Lower leg skin (tissue), 4 donors: ENCODE results near the gene SLC25A29. TPM values are rescaled to one million over a fixed set of nuclear protein-coding genes. Genes with fewer than 3 reads are reported as not detected.

Experiments
- DNase-seq, 2 donors: peaks; one replicate each; pipeline ENCODE4 v3.0.0-alpha.2; 2019; ENCODE audit warnings: low spot score in 2 of 2
- H3K4me3 ChIP-seq: fragments of 200-600 bp; sonication (generic); 2 replicates; pipeline ENCODE4 v1.5.1; 2017; ENCODE audit warnings: mild to moderate bottlenecking, low read depth; ENCODE audit not compliant: poor library complexity, severe bottlenecking
- CTCF ChIP-seq, 3 donors: fragments of 450-650 bp; IDR thresholded peaks; one replicate each; pipeline ENCODE4 v1.5.1; 2016; ENCODE audit warnings: antibody characterized with exemption in 3 of 3, mild to moderate bottlenecking in 3 of 3, moderate library complexity in 2 of 3
- POLR2A ChIP-seq, 2 donors: fragments of 450-650 bp; IDR thresholded peaks; one replicate each; pipeline ENCODE4 v1.6.1; 2016 to 2017; ENCODE audit warnings: antibody characterized with exemption in 2 of 2, mild to moderate bottlenecking in 1 of 2, moderate library complexity in 1 of 2
- WGBS, 2 donors: methylation state at CpG; one replicate each; pipeline ENCODE4 v1.1.5; 2018; 5-methylcytosine and 5-hydroxymethylcytosine counted together
- intact Hi-C: fragments of 100-400 bp; cut with DNase I; formaldehyde crosslinking; loops from one replicate; pipeline ENCODE4 v1.15.0; 2023; ENCODE audit warnings: low total_unique reads
- total RNA-seq, 4 donors: library from RNA; depleted of rRNA; stranded (reverse); fragments of >200 nt; gene quantifications; one replicate each; pipeline ENCODE4 v1.1.0, GENCODE V29; 2016

The SLC25A29 gene
- total RNA-seq, 4 donors from 2014 or later: 98.5 to 166 (median 134) TPM

- DNase-seq: peak in 1 of 2 donors; percentile 81
- WGBS, 2 donors: 65 to 72% methylated on average over 12 of the region's 12 CpGs
- TF ChIP-seq CTCF (IDR thresholded peaks at IDR 0.05) (no peak), POLR2A (IDR thresholded peaks at IDR 0.05) (no peak)
- intact Hi-C loops: no loop called here
- no peak overlapping the region for H3K4me3 ChIP-seq
These were observed 11.9 kb downstream of the SLC25A29 start for GRCh38 chr14:100294213-100294962.

GRCh38 chr14:100293497-100294212 lies 12.6 kb downstream of the SLC25A29 start:
- DNase-seq: peak in 1 of 2 donors; percentile 48
- no peak overlapping the region for H3K4me3 ChIP-seq
- intact Hi-C loops: no loop called here
- 77 to 83% methylated on average over 14 of the region's 14 CpGs for WGBS, 2 donors
- no peak for TF ChIP-seq POLR2A (IDR thresholded peaks at IDR 0.05)
- no peak for TF ChIP-seq CTCF (IDR thresholded peaks at IDR 0.05)

GRCh38 chr14:100292776-100293461 lies 13.3 kb downstream of the SLC25A29 start:
- WGBS, 2 donors: 93 to 96% methylated on average over 35 to 37 of the region's 42 CpGs
- intact Hi-C loops: no loop called here

GRCh38 chr14:100292301-100292775 lies 13.9 kb downstream of the SLC25A29 start:
- no peak for TF ChIP-seq CTCF (IDR thresholded peaks at IDR 0.05)
- TF ChIP-seq POLR2A (IDR thresholded peaks at IDR 0.05): no peak
- 95 to 97% methylated on average over 42 to 58 of the region's 61 CpGs for WGBS, 2 donors
- no peak overlapping the region for H3K4me3 ChIP-seq
- intact Hi-C loops: no loop called here
- peak in 1 of 2 donors; percentile 66 for DNase-seq

More at GRCh38 chr14:100292776-100293461, 13.3 kb downstream of the SLC25A29 start:
- DNase-seq: peak in 1 of 2 donors; percentile 81
- no peak overlapping the region for H3K4me3 ChIP-seq
- TF ChIP-seq POLR2A (IDR thresholded peaks at IDR 0.05) (no peak), CTCF (IDR thresholded peaks at IDR 0.05) (no peak)

- intact Hi-C loops: no loop called here
- WGBS, 2 donors: 92 to 94% methylated on average over 11 to 13 of the region's 13 CpGs
- no peak overlapping the region for H3K4me3 ChIP-seq
- TF ChIP-seq POLR2A (IDR thresholded peaks at IDR 0.05) (no peak), CTCF (IDR thresholded peaks at IDR 0.05) (no peak)
- peak in 1 of 2 donors; percentile 84 for DNase-seq
These were observed 14.8 kb downstream of the SLC25A29 start for GRCh38 chr14:100291305-100292075.
